ENCODE results near the gene ZNF573.

DNA sequence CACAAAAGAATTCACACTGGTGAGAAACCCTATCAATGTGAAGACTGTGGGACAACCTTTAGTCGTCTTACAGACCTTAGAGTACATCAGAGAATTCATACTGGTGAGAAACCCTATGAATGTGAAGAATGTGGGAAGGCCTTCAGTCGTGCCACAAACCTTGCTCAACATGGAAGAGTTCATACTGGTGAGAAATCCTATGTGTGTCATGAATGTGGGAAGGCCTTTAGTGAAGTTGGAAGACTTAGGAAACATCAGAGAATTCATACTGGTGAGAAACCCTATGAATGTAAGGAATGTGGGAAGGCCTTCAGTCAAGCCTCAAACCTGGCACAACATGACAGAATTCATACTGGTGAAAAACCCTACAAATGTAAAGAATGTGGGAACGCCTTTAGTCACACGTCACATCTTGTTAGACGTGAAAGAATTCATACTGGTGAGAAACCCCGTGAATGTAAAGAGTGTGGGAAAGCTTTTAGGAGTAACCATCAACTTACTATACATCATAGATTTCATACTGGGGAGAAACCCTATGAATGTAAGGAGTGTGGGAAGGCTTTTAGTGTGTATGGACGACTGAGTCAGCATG lies 24.0 kb upstream of the ZNF573 start:
- TF ChIP-seq, protein P1, sequence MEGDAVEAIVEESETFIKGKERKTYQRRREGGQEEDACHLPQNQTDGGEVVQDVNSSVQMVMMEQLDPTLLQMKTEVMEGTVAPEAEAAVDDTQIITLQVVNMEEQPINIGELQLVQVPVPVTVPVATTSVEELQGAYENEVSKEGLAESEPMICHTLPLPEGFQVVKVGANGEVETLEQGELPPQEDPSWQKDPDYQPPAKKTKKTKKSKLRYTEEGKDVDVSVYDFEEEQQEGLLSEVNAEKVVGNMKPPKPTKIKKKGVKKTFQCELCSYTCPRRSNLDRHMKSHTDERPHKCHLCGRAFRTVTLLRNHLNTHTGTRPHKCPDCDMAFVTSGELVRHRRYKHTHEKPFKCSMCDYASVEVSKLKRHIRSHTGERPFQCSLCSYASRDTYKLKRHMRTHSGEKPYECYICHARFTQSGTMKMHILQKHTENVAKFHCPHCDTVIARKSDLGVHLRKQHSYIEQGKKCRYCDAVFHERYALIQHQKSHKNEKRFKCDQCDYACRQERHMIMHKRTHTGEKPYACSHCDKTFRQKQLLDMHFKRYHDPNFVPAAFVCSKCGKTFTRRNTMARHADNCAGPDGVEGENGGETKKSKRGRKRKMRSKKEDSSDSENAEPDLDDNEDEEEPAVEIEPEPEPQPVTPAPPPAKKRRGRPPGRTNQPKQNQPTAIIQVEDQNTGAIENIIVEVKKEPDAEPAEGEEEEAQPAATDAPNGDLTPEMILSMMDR (IDR thresholded peaks at IDR 0.05) = no peak
- no peak for TF ChIP-seq POLR2A (IDR thresholded peaks at IDR 0.05)
